ENCODE data around the gene XAB2.

XAB2 gene

GRCh38 chr19:7629347-7630054 is at the start of gene XAB2, which contains the start of gene PET100:
Gene XAB2 (minus strand): TSS chr19:7629545. CDS start chr19:7629527, 18 bp downstream.
Gene PET100 (plus strand): TSS chr19:7629793. CDS start chr19:7629834, 41 bp downstream.
- DNase-seq (ENCODE audit: low read depth, low spot score), result peak; percentile 93

GRCh38 chr19:7677669-7678311 is 48.4 kb upstream of the XAB2 start:
- no peak for DNase-seq (ENCODE audit: low read depth, low spot score)

- DNase-seq (ENCODE audit: low read depth, low spot score), result no peak
Observed at GRCh38 chr19:7676854-7677253, 47.5 kb upstream of the XAB2 start, which contains the start of gene MCEMP1. Gene MCEMP1 (plus strand): TSS chr19:7677090. CDS start chr19:7677121, 31 bp downstream.

- DNase-seq (ENCODE audit: low read depth, low spot score), result no peak
Observed at GRCh38 chr19:7676376-7676775, 47.0 kb upstream of the XAB2 start.

- no peak for DNase-seq (ENCODE audit: low read depth, low spot score)
Observed at GRCh38 chr19:7674010-7675005, 45.0 kb upstream of the XAB2 start.

GRCh38 chr19:7672522-7672921 is 43.2 kb upstream of the XAB2 start:
- no peak for DNase-seq (ENCODE audit: low read depth, low spot score)

GRCh38 chr19:7670790-7671189 is 41.4 kb upstream of the XAB2 start:
- DNase-seq (ENCODE audit: low read depth, low spot score), result no peak

- no peak for DNase-seq (ENCODE audit: low read depth, low spot score)
Observed at GRCh38 chr19:7670150-7670783, 40.9 kb upstream of the XAB2 start.

- no peak for DNase-seq (ENCODE audit: low read depth, low spot score)
Observed at GRCh38 chr19:7669641-7670040, 40.3 kb upstream of the XAB2 start.

- no peak for DNase-seq (ENCODE audit: low read depth, low spot score)
Observed at GRCh38 chr19:7668842-7669241, 39.5 kb upstream of the XAB2 start, which contains the start of gene RETN. Gene RETN (plus strand): TSS chr19:7669049. CDS start chr19:7669327, 278 bp downstream.

- no peak for DNase-seq (ENCODE audit: low read depth, low spot score)
Observed at GRCh38 chr19:7665076-7665475, 35.7 kb upstream of the XAB2 start.

GRCh38 chr19:7663706-7664105 is 34.4 kb upstream of the XAB2 start:
- no peak for DNase-seq (ENCODE audit: low read depth, low spot score)

- no peak for DNase-seq (ENCODE audit: low read depth, low spot score)
Observed at GRCh38 chr19:7662657-7663056, 33.3 kb upstream of the XAB2 start.

GRCh38 chr19:7661744-7662538 is 32.6 kb upstream of the XAB2 start:
- DNase-seq (ENCODE audit: low read depth, low spot score), result no peak

GRCh38 chr19:7658219-7658686 is 28.9 kb upstream of the XAB2 start:
- no peak for DNase-seq (ENCODE audit: low read depth, low spot score)

- DNase-seq (ENCODE audit: low read depth, low spot score), result no peak
Observed at GRCh38 chr19:7657131-7657751, 27.9 kb upstream of the XAB2 start.

GRCh38 chr19:7655581-7655980 is 26.2 kb upstream of the XAB2 start:
- no peak for DNase-seq (ENCODE audit: low read depth, low spot score)

- DNase-seq (ENCODE audit: low read depth, low spot score), result no peak
Observed at GRCh38 chr19:7654401-7654800, 25.1 kb upstream of the XAB2 start.

GRCh38 chr19:7652061-7652641 is 22.8 kb upstream of the XAB2 start:
- peak; percentile 76 for DNase-seq (ENCODE audit: low read depth, low spot score)
